DND-41 (cell line): ENCODE results near the gene HAO1.

Source experiments
- ATAC-seq: fragments of 200-7000 bp; cut with Tn5 transposase; 3 replicates; pipeline ENCODE4 v1.9.1; 2021; ENCODE audit warnings: low read depth; ENCODE audit not compliant: insufficient read depth
- DNase-seq: peaks from one replicate; pipeline ENCODE4 v3.0.0-alpha.2; 2020
- H2AFZ ChIP-seq: 2 replicates; pipeline ENCODE4 v1.6.0; 2012; ENCODE audit warnings: low read depth, low read length
- H3K27ac ChIP-seq: 2 replicates; pipeline ENCODE4 v1.5.1; 2012; ENCODE audit warnings: low read length, inconsistent platforms
- H3K27me3 ChIP-seq: fragments of 200-600 bp; sonication (generic); 2 replicates; pipeline ENCODE4 v1.6.0; 2012; ENCODE audit warnings: low read length, mild to moderate bottlenecking, inconsistent platforms; ENCODE audit not compliant: insufficient read depth, poor library complexity
- H3K36me3 ChIP-seq: 2 replicates; pipeline ENCODE4 v1.5.1; 2012; ENCODE audit warnings: low read length, inconsistent platforms; ENCODE audit not compliant: insufficient read depth
- H3K4me1 ChIP-seq: 2 replicates; pipeline ENCODE4 v1.5.1; 2012; ENCODE audit warnings: mild to moderate bottlenecking, low read length; ENCODE audit not compliant: insufficient read depth
- H3K4me2 ChIP-seq: 2 replicates; pipeline ENCODE4 v1.6.0; 2012; ENCODE audit warnings: mild to moderate bottlenecking, moderate library complexity, low read length, inconsistent platforms; ENCODE audit not compliant: insufficient read depth
- H3K4me3 ChIP-seq, 2 experiments: fragments of 200-600 bp in 1 of 2; shearing (Covaris generic) in 1 of 2; 2 replicates each; pipeline ENCODE4 v1.5.1; 2012 to 2016; ENCODE audit warnings: inconsistent platforms in 2 of 2, low read length in 2 of 2, mild to moderate bottlenecking in 2 of 2, low read depth in 1 of 2, moderate library complexity in 1 of 2
- H3K79me2 ChIP-seq: 2 replicates; pipeline ENCODE4 v1.6.0; 2012; ENCODE audit warnings: low read length, inconsistent platforms; ENCODE audit not compliant: insufficient read depth
- H3K9ac ChIP-seq: 2 replicates; pipeline ENCODE4 v1.6.0; 2012; ENCODE audit warnings: low read depth, mild to moderate bottlenecking, inconsistent platforms, low read length, moderate library complexity
- H3K9me3 ChIP-seq: 2 replicates; pipeline ENCODE4 v1.5.1; 2012; ENCODE audit warnings: low read length, moderate library complexity, mild to moderate bottlenecking, inconsistent platforms; ENCODE audit not compliant: insufficient read depth, severe bottlenecking
- H4K20me1 ChIP-seq: 2 replicates; pipeline ENCODE4 v1.6.0; 2012; ENCODE audit warnings: low read length; ENCODE audit not compliant: insufficient read depth
- CTCF ChIP-seq: IDR thresholded peaks from 2 replicates; pipeline ENCODE4 v1.5.1; 2012; ENCODE audit warnings: borderline replicate concordance, low read length, moderate library complexity, mild to moderate bottlenecking; ENCODE audit not compliant: poor library complexity, severe bottlenecking; ENCODE audit errors: extremely low read depth
- EZH2 ChIP-seq: IDR thresholded peaks from 3 replicates; pipeline ENCODE4 v1.6.1; 2012; ENCODE audit warnings: borderline replicate concordance, low read depth, mild to moderate bottlenecking, moderate library complexity, low read length, inconsistent platforms; ENCODE audit not compliant: severe bottlenecking

The HAO1 gene

GRCh38 chr20:7950387-7950786, 10.1 kb upstream of the HAO1 start:
- H3K9me3 ChIP-seq: peaks cover 2% of the 10 kb centered on the region
- H3K79me2 ChIP-seq: no peaks in the 10 kb centered on the region
- no peak overlapping the region for H3K4me2 ChIP-seq
- TF ChIP-seq EZH2: no peak
- TF ChIP-seq CTCF: no peak
- H3K9ac ChIP-seq: no peak overlapping the region
- DNase-seq: no peak
- H3K4me1 ChIP-seq: no peaks in the 10 kb centered on the region
- H2AFZ ChIP-seq: no peak overlapping the region
- H3K27ac ChIP-seq: no peak overlapping the region
- H4K20me1 ChIP-seq: no peaks in the 10 kb centered on the region
- peaks cover 3% of the 10 kb centered on the region for H3K27me3 ChIP-seq
- H3K36me3 ChIP-seq: no peaks in the 10 kb centered on the region
- ATAC-seq: no peak
- no peak overlapping the region for H3K4me3 ChIP-seq

DNA sequence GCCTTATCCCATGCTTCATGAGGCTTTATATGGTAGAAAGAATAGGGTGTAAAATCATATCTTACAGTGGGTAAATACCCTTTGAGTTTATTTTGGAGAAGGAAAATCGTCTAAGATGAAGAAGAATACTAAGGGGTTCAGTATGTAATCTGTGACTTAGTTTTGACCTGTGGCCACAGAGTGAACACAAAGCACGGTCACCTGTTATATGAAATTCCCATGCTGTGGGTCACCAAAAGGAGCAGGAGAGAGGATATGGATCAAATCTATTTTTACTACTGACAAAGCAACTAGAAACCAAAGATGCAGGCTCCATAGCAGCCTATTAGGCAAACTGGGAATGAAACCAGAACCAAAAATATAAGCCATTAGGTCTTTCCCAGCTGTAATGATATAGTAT, 3.6 kb upstream of the HAO1 start:
- TF ChIP-seq EZH2 (no peak), CTCF (no peak)
- Histone ChIP-seq H3K27ac (no peak overlapping the region), H3K4me2 (no peak overlapping the region), H3K36me3 (no peaks in the 10 kb centered on the region), H3K9me3 (no peaks in the 10 kb centered on the region), H3K4me1 (no peaks in the 10 kb centered on the region), H2AFZ (no peak overlapping the region), H3K79me2 (no peaks in the 10 kb centered on the region), H3K27me3 (peaks cover 10% of the 10 kb centered on the region), H4K20me1 (no peaks in the 10 kb centered on the region), H3K4me3 (no peak overlapping the region), H3K9ac (no peak overlapping the region)
- DNase-seq: no peak
- ATAC-seq: no peak

GRCh38 chr20:7939663-7940062, 595 bp downstream of the HAO1 start:
- no peaks in the 10 kb centered on the region for H3K4me1 ChIP-seq
- H3K27ac ChIP-seq: no peak overlapping the region
- no peak overlapping the region for H2AFZ ChIP-seq
- H3K4me2 ChIP-seq: no peak overlapping the region
- no peak for DNase-seq
- TF ChIP-seq EZH2 (no peak), CTCF (no peak)
- ATAC-seq: no peak
- no peaks in the 10 kb centered on the region for H4K20me1 ChIP-seq
- no peak overlapping the region for H3K4me3 ChIP-seq
- no peaks in the 10 kb centered on the region for H3K9me3 ChIP-seq
- H3K79me2 ChIP-seq: no peaks in the 10 kb centered on the region
- no peaks in the 10 kb centered on the region for H3K36me3 ChIP-seq
- H3K27me3 ChIP-seq: peaks cover 8% of the 10 kb centered on the region
- H3K9ac ChIP-seq: no peak overlapping the region

DNA sequence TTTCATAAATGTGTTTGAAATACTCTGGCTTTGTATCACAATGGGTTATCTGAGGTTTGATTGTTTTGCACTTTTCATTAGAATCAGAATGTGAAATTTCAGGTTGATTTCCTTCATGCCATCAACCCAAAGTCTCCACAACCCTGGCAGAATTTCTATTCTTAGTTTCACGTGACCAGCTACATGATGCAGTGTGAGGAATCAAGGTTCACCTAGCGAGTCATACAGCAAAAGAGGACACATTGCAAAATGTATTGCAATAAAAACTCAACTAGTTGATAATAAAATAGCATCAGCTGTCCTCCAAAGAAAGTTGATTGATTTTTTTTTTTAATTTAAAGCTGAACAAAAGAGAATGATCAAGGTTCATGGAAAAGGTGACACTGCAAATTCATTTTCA, 2.2 kb downstream of the HAO1 start:
- no peaks in the 10 kb centered on the region for H3K79me2 ChIP-seq
- H3K9me3 ChIP-seq: no peaks in the 10 kb centered on the region
- ATAC-seq (no peak), DNase-seq (no peak)
- no peak for TF ChIP-seq CTCF
- TF ChIP-seq EZH2: no peak
- no peak overlapping the region for H3K4me3 ChIP-seq
- H3K4me1 ChIP-seq: no peaks in the 10 kb centered on the region
- no peak overlapping the region for H3K27ac ChIP-seq
- no peak overlapping the region for H2AFZ ChIP-seq
- H3K27me3 ChIP-seq: peaks cover 5% of the 10 kb centered on the region
- H3K4me2 ChIP-seq: no peak overlapping the region
- no peak overlapping the region for H3K9ac ChIP-seq
- no peaks in the 10 kb centered on the region for H3K36me3 ChIP-seq
- no peaks in the 10 kb centered on the region for H4K20me1 ChIP-seq
